Umbilical cord (tissue), 2 donors: Measurements from ENCODE around the gene NT5DC1. TPM values are rescaled to one million over a fixed set of nuclear protein-coding genes. Genes with fewer than 3 reads are reported as not detected.
"Not testable (repeated sequence)": the region's sequence is repeated elsewhere in the genome, so short reads cannot be mapped to it uniquely, and the experiment has no call there.

Experiments used
- DNase-seq: peaks from one replicate; pipeline ENCODE4 v3.0.0-alpha.2; 2015; ENCODE audit warnings: low spot score
- total RNA-seq: library from RNA; depleted of rRNA; stranded (reverse); fragments of >200 nt; gene quantifications from one replicate; pipeline ENCODE4 v1.2.3, GENCODE V29; 2014; ENCODE audit warnings: low replicate concordance; ENCODE audit not compliant: insufficient read depth

NT5DC1 gene
- total RNA-seq, 1 donor from 2014 or later: 20.0 TPM

DNA sequence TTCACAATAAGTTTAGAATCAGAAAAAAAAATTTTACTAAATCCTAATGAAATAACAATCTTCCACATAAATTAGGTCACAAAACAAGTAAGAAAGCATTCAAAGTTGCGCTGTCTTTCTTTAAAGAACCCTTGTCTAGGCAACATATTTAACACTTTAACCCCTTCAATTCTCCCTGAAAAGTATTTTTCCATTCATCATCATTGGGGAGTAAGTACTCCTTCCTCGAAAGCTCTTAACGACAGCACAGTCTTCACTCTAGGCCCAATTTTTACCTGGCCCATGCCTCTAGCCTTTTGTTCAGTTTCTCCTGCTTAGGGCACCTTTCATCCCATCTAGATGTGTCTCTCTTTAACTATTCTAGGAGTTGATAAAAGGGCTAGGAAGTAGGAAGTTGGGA lies 176.5 kb downstream of the NT5DC1 start:
- DNase-seq: no peak

DNA sequence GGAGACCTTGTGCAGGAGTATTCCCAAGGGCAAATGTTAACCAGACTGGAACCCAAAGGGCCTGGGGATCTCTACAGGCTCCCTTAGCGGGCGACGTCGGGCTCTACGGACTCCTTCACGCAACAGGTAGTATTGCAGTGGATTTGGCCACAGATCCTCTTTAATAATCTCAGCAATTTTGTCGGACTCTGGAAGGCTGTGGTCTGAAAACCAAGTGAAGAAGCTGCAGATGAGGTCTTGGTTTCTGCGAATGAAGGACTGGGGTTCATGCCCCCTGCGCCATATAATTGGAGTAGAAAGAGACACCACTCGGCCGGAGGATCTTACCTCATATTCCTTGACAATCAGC lies 177.8 kb downstream of the NT5DC1 start:
- DNase-seq: no peak

DNA sequence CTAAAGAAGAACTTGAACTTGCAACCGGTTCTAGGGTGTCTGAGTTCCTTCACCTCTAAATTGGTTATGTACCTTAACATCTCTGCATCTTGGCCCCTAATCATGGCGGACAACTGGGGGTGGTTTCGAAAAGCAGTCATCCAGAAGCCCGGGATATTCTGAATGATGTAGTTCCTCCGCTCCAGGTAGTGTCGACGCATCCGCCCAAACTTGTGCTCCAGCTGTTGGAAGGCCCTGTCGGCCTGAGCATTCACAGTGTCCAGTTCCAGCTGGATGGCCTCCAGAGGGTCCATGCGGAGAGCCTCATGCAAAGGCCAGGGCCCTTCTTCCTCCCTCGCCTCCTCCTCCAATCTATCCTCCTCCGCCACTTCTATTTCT lies 178.2 kb downstream of the NT5DC1 start:
- no peak for DNase-seq

DNA sequence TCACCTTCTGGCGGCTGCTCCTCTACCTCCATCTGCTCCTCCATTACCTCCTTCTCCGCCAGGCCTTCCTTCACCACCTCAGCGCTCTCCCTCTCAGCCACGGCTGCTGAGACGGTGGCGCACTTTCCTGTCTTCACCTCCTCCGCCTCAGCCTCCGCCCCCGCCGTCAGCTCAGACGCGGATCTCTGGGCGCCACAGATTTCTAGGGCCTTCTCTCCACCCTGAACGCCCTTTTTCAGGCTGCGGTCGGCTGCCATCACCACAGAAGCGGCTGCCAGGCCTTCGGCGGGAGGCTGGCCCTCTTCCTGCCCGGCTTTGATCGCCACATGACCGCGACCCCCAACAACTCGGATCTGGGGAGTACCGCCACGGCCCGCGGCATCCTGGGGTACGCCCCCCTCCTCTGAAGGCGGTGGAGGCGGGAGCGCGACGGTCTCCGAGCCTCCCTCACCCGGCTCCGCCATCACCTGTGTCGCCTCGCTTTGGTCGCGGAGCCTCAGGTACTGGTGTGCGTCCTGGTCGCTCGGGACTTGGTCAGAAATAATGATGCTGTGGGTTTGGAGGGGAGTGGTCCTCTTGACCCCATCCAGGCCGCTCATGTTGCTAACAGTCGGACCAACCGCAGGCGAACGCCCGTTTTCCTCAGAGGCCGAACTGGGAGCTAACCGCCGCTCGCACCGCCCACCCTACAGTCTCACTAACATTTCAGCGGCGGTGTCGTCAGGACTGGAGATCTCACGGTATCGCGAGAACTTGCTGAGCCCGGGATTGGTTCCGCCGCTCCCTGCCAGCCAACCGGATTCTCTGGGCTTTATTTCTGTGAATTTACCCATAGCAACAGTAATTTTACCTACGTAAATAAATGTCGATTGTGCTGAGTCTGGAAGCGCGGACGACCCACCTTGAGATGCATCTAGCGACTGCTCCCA lies 178.8 kb downstream of the NT5DC1 start, which contains the start of gene TSPYL1:
TSPYL1 (minus strand) TSS at position 699 of the 929 bp plus-strand sequence; CDS start at position 599, 100 bp downstream.
- peak; percentile 99 for DNase-seq

DNA sequence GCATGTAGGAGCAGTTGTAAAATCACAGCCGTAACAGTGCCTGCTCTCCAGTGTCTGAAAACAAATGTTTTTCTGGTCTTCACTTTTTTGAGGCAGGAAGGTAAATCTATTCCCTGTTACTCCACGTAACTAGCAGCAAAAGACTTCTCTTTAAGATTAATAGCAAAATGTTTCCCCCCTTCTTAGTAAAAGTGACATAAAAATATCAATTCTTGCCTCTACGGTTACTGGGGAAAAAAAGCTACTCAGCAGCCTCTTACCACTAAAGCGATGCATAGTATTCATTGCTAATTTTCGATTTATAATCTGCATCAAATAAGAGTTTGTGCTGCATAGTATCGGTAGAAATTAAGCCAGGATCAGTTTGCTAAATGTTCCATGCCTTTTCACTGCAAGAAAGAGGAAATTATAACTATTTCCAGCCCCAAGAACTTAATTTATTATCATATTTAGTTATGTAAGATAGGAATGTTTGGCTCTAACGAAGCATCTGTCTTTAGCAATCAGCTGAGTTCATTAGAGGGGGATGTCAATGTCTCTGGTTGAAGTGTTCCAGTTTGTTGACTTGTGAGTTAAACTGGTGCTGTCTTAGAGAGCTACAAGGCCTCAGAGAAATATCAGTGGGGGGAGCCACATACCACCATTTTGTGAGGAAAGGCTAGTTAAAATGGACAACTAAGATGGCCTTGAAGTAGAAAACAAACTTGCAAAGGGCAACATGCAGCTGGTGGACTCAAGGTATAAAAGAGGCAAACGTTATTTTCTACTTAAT lies 179.7 kb downstream of the NT5DC1 start:
- no peak for DNase-seq

DNA sequence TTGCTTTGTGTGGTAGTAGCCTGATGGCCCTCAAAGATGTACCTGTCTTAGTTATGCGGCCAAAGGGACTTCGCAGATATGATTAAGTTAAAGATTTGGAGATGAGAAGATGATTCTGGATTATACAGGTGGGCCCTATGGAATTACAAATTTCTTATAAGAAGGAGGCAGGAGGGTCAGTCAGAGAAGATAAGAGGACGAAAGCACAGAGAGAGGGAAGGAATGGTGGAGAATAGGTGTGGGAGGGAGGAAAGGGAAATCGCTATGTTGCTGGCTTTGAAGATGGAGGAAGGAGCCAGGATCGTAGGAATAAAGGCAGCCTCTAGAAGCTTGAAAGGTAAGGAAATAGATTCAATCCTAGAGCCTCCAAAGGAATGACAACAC lies 180.3 kb downstream of the NT5DC1 start:
- DNase-seq: no peak

DNA sequence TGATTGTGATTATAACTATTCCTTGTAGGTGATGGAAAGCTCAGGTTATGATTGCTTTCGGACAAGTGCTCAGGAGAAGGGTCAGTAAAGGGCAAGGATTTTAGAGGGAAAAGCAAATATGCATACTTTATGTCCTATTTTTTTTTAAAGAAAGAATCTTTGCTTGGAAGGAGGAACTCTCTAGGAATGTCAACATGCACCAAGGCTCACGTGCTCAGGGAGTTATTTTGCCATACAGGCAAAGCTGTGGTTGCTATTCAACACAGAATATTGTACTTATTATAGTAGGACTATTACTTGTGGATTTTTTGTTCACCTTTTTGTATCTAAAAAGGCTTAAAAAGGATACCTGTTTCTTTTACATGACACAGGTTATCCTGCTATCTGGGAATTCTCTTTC lies 182.0 kb downstream of the NT5DC1 start:
- no peak for DNase-seq

DNA sequence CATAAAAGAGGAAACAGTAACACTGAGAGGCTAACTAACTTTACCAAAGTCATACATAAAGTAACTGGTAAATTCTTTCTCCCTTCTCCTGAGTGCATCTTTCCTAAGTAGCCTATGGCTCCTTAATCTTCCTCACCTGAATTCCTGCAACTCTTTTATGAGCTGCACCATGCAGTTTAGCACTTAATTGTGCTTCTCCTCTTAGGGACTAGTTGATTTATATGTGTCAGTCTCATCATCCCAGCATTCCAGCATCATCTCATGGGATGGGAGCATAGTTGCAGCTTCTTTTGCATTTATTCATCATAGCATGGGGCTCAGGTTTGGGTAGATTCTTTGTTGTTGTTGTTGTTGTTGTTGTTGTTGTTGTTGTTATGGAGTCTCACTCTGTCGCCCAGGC lies 182.5 kb downstream of the NT5DC1 start:
- no peak for DNase-seq

DNA sequence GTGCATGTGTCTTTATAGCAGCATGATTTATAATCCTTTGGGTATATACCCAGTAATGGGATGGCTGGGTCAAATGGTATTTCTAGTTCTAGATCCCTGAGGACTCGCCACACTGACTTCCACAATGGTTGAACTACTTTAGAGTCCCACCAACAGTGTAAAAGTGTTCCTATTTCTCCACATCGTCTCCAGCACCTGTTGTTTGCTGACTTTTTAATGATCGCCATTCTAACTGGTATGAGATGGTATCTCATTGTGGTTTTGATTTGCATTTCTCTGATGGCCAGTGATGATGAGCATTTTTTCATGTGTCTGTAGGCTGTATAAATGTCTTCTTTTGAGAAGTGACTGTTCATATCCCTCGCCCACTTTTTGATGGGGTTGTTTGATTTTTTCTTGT lies 184.3 kb downstream of the NT5DC1 start:
- DNase-seq: not testable (repeated sequence)

DNA sequence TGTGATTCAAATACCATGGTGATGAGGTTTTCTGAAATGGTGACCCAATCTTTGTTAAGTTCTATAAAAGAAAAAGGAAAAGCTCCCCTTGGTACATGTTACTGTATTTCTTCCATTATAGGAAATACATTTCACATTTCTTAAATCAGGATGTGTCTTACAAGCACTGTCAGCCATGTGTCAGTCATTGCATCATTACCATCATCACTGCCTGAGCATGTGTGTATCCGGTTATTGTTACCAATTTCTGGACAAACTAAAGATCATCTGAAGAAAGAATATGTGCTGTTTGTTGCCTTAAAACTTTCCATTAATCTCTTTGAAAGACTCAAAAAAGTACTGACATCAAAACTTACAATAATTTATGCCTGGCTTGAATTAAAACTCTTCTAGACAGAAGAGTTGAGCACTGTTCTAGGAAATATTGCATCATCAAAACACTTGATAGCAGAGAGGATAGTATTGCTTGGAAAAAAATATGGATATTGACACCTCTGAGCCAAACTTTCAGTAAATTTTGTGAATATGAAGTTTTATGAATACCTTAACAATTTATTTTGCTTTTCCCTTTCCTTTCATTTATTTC lies 186.2 kb downstream of the NT5DC1 start:
- no peak for DNase-seq

DNA sequence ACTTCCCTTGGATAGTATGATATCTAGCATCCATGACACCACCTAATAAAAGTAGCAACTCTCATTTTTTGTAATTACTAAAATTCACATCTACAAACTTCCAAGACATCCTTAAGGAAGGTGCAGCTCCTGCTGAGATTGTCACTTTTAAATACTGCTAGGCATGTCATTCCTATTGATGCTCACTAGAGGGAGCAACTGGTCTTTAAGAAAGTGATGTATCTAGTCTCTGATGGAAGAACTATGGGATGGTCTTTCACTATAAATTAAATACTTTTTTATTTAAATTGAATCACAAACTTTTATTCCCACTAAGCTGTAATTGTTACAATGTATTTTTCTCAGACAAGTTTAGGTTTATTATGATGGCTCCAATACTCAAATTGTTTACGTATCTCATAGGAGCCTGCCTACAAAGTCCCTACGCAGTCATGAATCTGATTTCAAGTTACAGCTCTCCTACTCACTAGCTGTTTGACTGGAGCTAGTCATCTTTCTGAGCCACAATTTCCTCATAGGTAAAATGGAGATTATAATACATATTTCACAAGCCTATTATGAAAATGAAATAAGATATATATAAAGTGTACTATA lies 187.1 kb downstream of the NT5DC1 start:
- DNase-seq: peak; percentile 63

DNA sequence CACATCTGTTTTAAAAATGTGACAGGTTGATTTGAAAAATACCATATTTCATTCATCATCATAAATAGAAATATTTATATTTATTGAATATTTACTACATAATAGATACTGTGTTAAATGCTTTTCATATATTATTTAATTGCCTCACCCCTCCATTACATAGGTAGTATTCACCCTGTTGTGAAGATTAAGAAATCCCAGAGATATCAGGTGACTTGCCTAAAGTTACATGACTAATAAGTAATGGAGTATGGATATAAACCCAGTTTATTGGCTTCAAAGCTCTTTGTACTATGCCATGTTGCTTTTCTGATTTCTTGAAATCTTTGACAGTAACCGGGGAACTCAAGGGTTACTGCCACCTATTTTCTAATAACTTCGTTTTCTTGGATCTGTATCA lies 189.2 kb downstream of the NT5DC1 start:
- no peak for DNase-seq

DNA sequence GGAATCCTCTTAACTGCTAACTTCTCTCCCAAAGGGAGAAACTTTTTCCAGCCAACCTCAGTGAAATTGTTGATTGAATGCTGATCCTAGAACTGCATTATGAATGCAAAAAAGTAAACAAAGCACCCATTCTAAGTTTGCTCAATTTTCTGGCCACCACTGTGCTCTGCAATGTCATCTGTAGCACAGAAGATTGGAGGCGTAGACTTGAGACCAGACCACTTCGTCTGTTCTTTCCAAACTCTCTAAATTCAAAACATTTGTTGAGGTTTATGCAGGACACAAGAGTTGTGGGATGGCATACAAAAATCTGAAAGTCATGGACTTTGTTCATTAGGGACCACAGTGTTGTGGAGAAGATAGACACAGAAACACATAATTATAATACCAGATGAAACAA lies 190.1 kb downstream of the NT5DC1 start:
- no peak for DNase-seq

DNA sequence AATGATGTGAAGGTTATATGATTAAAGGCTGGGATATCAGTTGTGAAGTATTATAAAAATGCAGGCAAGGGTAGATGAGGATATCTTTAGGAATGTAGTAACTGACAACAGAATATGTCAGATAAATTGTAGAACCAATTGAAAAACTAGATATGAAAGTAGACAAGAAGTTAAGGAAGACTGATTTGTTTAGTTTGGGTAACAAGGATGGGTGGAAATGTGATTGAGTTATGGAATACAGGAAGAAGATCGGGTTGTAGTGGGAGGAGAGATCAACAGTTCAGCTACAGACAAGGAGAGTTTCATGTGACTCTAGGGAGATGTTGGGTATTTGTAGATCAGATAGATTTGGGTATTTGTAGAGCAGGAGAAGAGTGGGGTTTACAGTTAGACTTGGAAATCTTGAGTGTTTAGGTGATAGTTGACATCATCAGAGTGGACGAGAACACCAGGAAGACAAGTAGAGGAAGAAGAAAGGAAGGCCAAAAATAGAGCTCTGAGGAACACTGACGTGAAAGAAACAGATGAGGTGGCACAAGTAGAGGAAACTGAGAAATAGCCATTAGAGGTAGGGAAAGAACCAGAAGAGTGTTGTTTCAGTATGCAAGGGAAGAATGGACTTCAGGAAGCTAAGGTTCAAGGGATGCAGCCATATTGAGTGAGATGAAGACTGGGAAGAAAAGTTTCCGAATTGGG lies 191.2 kb downstream of the NT5DC1 start:
- DNase-seq: no peak

DNA sequence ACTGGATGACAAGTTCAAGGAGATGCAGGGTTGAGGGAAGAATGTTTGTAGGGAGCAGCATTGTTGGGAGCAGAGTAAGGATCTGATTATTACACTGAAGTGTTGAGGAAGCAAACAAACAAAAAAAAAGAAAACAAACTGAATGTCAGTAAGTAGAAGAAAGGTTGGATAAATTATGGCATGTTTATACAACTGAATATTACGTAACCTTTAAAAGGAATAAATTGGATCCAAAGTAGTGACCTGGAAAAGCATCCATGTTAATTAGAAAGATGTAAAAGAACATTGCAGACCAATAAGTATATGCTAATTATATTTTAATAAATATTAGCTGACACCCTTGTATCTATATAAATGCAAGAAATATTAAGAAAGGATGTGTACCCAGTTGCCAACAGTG lies 191.9 kb downstream of the NT5DC1 start:
- no peak for DNase-seq

DNA sequence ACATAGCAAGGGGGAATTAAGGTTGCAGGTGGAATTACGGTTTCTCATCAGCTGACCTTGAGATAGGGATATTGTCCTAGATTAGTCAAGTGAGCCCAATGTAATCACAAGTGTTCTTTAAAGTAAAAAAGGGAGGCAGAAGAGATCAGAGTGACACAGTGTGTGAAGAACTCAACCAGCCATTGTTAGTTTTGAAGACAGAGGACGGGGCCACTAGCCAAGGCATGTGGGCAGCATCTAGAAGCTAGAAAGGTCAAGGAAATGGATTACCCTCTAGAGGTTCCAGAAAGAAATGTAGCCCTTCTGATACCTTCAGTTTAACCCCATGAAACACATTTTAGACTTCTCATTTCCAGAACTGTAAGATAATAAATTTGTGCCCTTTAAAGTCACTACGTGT lies 197.6 kb downstream of the NT5DC1 start:
- DNase-seq: no peak

DNA sequence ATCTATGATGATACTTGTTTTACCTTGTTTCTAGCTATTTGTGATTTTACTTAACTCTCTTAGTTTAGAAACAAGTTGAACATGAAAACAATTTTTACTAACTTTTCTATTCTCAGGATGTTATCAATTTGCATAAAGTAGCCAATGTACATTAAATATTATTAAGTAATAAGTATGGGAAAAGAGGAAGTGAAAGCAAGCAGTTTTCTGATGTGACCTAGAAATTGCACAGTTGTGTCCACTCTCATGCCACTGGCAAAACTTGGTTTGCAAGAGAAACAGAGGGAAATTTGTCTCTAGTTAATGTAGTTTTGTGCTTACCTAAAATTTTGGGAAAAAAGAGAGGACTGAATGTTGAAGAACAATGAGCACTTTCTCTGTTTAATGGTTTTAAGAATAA lies 198.3 kb downstream of the NT5DC1 start:
- no peak for DNase-seq
